Measurements from ENCODE around the gene ROBO1.
"Not testable (repeated sequence)": the region's sequence is repeated elsewhere in the genome, so short reads cannot be mapped to it uniquely, and the experiment has no call there.

Gene ROBO1

GRCh38 chr3:78732471-78732870, 1035.3 kb downstream of the ROBO1 start:
- H3K27ac ChIP-seq: no peak overlapping the region
- TF ChIP-seq CTCF (IDR thresholded peaks at IDR 0.05) (no peak), ZFX (IDR thresholded peaks at IDR 0.05; ENCODE audit: borderline replicate concordance) (no peak)

- H3K27ac ChIP-seq: no peak overlapping the region
- TF ChIP-seq ZFX (IDR thresholded peaks at IDR 0.05; ENCODE audit: borderline replicate concordance) (no peak), CTCF (IDR thresholded peaks at IDR 0.05) (no peak)
Observed at GRCh38 chr3:78729946-78730345, 1037.9 kb downstream of the ROBO1 start.

GRCh38 chr3:78728406-78729145, 1039.2 kb downstream of the ROBO1 start:
- TF ChIP-seq ZFX (IDR thresholded peaks at IDR 0.05; ENCODE audit: borderline replicate concordance) (no peak), CTCF (IDR thresholded peaks at IDR 0.05) (no peak)
- no peak overlapping the region for H3K27ac ChIP-seq

GRCh38 chr3:78726545-78726944, 1041.3 kb downstream of the ROBO1 start:
- no peak for TF ChIP-seq ZFX (IDR thresholded peaks at IDR 0.05; ENCODE audit: borderline replicate concordance)
- TF ChIP-seq CTCF (IDR thresholded peaks at IDR 0.05): no peak
- no peak overlapping the region for H3K27ac ChIP-seq

GRCh38 chr3:78725703-78726246, 1042.0 kb downstream of the ROBO1 start:
- H3K27ac ChIP-seq: no peak overlapping the region
- no peak for TF ChIP-seq CTCF (IDR thresholded peaks at IDR 0.05)
- TF ChIP-seq ZFX (IDR thresholded peaks at IDR 0.05; ENCODE audit: borderline replicate concordance): no peak

GRCh38 chr3:78724859-78725258, 1042.9 kb downstream of the ROBO1 start:
- H3K27ac ChIP-seq: no peak overlapping the region
- no peak for TF ChIP-seq ZFX (IDR thresholded peaks at IDR 0.05; ENCODE audit: borderline replicate concordance)
- no peak for TF ChIP-seq CTCF (IDR thresholded peaks at IDR 0.05)

GRCh38 chr3:78724364-78724763, 1043.4 kb downstream of the ROBO1 start:
- H3K27ac ChIP-seq: not testable (repeated sequence)
